HG03095 (cell line): Measurements from ENCODE around the gene LEAP2.

Experiments used
- ATAC-seq: cut with Tn5 transposase; IDR thresholded peaks from one replicate; pipeline ENCODE4 v1.9.1; 2021; ENCODE audit warnings: moderate library complexity; ENCODE audit not compliant: unreplicated experiment

LEAP2 gene, protein sequence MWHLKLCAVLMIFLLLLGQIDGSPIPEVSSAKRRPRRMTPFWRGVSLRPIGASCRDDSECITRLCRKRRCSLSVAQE

DNA sequence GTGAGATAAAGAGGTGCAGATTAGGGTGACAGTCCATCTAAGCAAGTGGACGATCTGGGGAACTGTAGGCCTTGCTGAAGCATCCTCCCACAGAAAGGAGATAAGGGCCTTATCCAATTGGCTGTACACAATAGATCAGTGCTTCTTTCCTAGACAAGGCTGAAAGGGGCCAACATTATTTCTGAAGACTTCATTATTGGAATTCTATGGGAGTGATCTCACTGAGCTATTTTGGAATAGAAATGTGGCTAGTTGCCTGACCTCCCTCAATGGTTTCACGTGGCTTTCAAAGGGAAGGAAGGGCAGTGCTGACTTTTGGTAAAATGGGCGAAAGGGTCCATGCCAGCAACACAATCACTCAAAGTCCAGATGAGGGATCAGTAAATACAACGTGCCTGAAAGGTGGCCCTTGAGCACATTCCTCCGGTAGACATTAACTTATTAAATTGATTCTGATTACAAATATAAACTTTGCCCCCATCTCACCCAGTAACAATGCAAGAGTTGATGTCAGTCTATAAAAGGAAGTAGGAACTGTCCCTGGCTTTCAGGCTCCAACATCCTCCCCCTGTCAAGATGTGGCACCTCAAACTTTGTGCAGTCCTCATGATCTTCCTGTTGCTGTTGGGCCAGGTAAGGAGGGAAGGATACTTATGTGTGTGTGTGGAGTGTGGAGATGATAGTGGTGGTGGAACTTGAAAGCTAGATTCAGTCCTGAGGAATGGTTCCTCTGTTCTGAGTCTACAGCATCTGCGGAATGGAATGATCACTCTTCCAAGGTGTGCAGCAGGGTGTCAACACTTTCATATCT lies at the start of gene LEAP2:
Gene LEAP2 (plus strand): TSS at position 550 of the 811 bp plus-strand sequence. CDS start 27 bp downstream, at position 577.
- ATAC-seq: no peak

DNA sequence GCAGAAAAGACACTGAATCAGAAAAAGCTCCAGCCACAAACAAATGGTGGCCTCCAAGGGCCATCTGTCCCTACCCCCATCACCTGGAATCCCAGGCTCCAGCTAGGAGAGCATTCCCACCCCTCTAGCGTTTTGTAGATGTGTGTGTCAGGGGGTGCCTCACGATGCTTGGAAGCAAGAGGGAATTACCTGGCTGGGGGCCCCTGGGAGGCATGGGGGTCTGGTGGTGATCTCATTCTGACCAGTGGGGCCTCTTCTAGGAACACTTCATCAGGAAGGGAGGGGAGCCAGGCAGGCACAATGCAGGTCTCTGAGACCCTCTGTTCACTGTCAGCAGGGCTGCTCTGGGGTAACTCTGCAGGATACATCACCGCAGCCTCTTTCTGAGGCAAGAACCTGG lies 49.0 kb upstream of the LEAP2 start:
- no peak for ATAC-seq

DNA sequence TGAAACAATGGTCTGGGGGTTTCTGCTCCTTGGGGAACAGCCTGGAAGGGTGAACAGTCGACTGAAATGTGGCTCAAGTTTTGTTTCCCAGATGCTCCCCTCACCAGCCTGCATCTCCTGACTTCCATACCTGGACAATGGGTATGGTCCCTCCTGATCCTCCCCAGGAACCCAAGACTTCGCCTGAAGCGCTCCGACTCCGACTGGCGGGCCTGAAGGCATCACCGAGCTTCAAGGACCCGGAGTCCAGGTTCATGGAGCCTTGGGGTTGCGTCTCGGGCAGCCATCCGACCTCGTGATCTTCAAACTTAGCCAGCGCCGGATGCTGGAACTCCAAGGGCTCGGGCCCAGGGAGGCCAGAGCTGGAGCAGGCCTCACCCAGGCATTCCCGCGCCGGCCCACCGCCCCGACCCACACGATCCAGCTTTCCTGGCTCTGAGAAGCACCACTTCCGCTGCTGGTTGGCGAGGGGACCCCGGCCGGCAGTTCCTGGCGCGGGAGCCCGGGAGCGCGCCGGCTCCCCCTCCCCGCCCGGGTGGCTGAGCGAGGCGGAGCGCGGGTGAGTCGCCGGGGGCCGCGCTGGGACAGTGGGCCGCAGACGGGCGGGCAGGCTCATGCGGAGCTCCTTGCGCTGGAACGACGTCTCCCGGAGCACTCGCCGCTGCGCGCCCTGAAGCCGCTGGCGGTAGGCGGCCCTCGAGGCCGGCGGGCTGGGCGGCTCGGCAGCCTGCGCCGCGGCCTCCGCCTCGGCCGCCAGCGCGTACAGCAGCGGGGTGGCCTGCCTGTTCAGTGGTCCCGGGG lies 48.2 kb upstream of the LEAP2 start:
- no peak for ATAC-seq

DNA sequence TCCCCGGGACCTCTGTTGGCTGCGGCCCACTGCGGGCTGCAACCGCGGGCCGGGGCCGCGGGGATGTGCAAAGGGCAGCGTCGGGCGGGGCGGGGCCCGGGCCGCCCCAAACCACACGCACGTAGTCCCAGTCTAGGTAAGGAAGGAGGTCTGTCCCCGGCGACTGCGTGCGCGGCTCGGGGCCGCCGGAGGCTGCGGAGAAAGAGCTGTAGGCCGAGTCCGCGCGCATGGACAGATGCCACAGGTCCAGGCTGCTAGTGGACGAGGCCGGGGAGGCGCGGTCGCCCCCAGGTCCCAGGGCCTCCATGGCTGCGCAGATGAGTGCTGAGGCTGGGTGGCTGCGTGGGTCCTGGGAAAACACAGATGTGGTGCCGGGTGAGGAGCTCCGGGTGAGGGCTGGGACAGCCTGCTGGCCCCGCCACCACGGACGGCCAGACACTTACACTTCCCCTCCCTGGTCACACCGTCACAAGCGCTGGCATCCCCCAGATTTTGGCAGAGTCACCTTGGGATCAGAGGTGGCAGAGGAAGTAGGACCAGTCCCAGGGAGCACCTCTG lies 47.6 kb upstream of the LEAP2 start:
- no peak for ATAC-seq

DNA sequence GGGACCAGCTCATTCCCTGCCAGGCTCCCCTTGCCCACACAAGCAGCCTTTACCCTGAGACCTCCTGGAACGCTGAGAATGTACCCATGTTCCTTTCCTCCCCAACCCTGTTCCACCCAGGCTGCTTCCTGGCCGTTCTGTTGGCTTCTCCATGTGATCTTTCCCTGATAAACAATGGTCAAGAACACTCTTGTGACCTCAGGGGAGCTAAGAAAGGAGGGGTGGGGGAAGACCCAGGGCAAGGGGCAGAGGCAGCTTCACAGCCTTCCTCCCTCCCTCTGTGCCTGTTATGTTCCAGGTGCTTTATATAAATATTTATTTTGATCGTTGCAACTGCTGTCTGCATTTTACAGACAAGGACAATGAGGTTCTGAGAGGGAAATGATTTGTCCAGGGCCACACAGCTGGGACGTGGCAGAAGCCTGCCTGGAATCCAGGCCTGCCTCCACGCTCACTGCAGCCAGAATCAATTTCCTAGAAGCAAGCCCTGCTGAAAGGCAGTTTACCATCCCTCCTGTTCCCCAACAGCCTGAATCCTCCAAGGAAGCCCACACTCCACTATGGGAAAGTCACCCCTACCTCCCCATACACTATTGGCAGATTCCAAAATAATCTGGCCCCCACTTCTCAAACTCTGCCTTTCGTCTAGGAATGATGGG lies 46.9 kb upstream of the LEAP2 start:
- ATAC-seq: no peak

DNA sequence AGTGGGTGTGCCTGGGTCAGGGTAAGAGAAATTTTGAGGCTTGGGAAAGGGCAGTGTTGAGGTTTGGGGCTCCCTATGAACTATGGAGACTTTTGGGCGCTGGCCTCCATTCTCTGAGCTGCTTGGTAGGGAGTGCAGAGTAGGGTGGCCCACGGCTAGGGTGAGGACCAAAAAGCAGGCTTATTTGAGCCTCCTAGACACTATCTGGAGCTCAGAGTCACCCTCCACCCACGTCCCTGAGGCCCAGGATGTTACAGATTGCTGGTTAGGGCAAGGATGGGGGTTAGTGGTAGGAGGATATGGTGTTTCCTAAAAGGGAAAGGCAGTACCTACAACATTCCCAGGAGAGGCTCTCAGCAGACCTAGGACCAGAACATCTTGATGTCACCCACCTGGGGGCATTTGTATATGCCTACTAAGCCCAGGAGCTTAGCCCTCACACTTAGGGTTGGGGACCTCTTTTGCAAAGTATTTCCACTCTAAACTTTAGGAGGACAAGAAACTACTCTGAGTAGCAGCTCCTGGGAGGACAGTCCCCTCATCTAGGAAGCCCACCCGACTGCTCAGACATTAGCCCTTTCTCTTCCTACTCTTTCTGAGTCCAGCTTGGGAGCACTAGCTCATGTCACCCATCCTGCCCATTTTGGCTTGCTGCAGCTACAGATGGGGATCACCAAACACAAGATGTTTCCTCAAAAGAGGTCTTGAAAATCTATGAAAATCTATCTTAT lies 45.4 kb upstream of the LEAP2 start:
- no peak for ATAC-seq

DNA sequence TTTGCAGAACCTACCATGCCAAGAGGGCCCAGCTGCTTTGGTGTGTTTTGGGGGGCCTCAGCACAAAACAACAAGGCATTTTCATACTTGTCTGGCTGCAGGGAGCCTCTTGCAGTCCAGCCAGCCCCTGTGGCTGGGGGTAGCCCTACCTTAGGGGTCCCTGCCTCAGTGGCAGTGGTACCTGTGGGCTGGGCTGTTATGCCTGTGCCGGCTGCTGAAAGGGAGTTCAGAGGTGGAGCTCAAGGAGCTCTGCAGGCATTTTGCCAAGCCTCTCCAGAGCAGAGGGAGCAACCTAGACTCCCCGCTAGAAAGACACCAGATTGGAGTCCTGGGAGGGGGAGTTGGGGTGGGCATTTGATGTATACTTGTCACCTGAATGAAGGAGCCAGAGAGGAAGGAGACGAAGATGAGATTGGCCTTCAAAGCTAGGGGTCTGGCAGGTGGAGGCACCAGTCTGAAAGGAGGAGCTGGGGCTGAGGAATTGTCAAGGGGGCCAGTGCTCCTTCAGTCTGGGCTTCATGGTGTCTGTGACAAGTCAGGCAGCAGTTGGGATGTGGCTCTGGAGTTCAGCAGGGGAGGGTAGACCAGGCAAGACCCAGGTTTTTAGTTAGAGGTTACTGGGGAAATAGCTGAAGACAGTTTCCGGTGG lies 44.5 kb upstream of the LEAP2 start:
- ATAC-seq: no peak

DNA sequence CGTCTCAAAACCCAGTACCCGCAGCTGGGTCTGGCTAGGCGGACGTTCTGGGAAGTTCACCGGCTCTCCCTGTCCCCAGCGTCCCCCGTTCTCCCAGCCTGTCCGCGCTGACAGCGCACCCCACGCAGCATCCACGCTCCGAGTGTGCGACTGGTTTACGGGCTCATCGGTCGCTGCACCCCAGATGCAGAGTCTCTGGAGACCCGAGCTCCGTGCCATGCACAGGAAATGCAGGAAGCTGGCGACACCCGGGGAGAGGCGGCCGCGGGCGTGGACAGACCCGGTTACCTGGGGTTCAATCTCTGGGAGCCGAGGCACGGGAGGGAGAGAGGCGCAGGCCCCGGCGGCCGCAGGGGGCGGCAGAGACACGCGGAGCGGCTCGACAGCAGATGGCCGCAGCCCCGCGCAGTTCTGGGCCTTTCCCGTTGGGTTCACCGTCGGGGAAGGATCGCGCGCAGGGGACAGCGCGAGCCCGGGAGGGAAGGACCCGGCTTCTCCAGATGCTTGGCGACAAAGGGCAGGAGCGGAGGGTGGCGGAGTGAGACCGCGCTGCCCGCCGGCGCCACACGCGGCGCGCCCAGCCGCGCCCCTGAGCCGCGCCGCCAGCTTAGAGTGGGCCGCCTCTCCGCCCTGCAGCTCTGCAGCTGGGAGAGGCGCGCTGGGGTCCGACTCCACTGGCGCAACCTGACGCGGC lies 43.6 kb upstream of the LEAP2 start:
- ATAC-seq: peak; percentile 77

DNA sequence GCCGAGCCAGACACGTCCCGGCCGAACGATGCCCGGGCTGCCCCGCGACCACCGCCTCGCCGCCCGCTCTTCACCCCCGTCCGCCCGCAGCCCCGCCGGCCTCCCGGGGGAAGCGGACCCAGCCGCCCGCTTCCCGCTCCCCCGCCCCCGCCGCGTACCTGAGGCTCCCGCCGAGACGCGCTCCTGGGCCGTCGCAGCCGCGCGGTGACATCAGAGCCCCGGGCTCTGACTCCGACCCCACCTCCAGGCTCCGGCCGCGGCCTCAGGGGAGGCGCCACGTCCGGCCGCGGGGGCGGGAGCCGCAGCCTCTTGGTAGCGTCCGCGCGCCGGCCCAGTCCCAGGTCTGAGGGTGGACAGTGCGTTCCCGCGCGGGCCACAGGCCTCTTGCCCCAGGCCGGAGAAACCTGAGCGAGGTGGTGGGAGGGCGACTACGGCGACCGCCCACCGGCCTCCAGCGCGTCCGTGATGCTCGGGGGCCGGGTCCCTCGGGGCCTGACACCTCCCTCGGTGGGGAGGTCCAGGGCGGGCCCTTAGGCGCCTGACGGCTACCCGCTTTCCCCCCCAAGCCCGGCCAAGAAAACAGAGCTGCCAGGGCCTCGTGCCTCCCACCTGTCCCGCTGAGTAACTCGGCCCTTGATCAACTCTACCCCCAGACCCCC lies 42.9 kb upstream of the LEAP2 start, which contains the start of gene SHROOM1:
Gene SHROOM1 (minus strand): TSS at position 212 of the 659 bp plus-strand sequence. CDS start 4,507 bp downstream, outside the sequence.
- ATAC-seq: peak; percentile 72

DNA sequence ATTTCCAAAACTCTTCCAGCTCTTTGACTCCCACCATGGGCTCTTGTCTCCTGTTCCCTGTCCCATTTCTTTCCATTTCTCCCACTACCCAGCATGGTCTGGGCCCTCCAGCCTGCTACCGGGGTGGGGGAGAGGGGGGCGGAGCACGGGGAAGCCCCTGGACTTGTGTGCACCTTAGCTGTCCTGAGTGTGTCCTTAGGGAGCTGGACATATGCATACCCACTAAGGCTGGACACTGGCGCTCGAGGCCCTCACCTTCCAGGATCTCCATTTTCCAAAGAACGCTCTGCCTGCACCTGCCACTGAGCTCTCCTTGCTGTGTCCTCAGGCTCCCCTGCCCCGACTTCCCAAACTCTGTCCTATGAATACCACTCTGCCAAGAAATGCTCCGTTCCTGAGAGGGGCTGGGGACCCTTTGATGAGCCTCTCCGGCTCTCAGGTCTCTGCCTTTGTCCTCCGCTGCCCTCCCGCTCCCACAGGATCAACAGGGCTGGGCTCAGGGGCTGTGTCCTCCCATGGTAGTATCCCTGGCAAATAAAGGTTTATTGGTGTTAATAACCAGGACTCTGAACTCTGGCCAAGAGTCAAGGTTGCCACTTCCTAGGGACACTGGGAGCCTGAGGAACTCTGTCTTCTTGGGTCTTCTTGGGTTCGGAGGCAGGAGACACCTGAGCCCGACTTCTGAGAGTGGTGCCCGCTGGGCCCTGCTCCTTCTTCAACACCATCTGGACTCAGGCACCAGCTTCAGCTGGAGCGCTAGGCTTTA lies 42.2 kb upstream of the LEAP2 start:
- no peak for ATAC-seq

DNA sequence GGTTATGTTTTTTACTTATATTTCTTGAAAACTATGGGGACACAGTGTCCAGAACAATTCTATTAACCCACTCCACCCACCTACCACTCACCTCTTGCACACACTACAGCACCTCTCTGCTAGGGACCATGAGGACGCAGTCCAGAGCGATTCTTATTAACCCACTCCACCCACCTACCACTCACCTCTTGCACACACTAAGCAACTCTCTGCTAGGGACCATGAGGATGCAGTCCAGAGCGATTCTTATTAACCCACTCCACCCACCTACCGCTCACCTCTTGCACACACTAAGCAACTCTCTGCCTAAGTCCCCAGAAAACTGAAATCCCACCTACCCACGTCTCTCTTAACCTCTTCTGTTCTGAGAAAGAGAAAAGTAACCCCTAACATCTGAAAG lies 40.9 kb upstream of the LEAP2 start:
- ATAC-seq: no peak

DNA sequence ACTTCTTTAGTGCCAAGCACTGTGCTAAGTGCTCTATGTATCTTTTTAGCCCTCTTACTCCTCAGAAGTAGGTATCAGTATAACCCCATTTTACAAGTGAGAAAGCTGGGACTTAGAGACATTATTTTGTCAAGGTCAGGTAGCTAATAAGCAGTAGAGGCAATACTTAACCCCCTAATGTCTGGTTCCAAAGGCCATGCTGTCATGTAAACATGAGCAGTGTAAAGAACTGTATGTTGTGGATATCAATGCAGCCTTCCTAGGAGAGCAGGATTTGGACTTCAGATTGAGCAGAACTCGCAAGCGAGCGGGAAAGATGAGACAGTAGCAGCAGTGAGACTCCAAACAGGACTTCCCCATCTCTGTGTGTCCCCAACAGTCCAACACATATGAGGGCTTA lies 39.4 kb upstream of the LEAP2 start:
- no peak for ATAC-seq

DNA sequence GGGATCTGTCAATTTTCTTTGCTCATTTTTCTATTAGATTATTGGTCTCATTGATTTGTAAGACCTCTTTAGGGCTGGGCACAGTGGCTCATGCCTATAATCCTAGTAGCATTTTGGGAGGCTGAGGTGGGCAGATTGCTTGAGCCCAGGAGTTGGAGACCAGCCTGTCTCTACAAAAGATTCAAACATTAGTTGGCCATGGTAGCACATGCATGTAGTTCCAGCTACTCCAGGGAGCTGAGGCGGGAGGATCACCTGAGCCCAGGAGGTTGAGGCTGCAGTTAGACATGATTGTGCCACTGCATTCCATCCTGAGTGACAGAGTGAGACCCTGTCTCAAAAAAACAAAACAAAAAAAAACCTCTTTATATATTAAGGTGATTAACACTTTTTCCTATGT lies 36.6 kb upstream of the LEAP2 start:
- no peak for ATAC-seq

DNA sequence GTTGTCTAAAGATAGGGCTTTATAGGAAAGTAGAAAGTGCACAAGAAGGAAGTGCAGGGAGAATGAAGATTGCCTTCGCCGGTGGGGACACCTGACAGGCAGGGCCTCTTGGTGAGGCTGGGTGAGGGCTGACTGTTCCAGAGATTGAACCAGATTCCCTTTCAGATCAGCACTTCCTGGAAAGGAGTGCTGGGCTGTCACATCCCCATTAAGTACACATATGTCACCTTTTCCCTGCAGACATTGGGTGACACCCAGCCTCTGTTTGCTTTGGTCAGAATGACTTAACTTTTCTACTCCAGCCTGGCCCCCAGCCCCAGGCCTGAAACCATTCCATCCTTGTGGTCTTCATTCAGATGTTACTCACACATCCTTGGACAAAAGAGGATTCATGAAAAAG lies 35.6 kb upstream of the LEAP2 start:
- ATAC-seq: no peak

DNA sequence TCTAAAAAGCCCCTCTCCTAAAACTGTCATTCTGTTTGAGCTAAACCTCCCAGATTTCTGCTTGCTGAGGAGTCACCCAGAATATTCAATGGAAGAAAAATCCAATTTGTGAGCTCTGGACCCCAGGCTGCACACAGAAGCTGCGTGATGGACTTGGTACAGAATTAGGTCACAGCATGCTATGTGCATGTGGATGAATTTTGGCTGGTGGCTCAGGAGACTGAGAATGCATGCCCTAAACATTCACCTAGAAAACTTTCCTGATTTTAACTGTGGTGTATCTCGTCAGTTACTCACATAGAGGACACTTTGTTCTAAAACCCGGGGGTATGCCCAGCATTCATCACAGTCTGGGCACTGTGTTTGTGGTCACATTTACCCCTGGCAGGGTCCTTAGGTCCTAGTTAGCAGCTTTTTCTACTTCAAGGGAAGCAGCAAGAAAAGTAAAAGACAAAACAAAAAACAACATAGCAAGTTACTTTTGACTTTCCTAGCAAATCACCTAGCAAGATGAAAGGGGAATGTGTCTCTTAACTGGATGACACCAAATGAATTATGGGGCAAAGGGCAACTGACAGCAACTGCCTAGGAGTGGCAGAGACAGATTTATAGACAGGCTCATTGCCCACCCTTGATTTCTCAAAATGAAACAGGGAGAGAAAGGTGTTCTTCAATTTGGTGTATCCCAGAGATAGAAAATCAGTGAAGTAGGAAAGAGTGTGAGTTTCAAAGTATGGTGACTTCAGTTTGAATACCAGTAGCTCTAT lies 34.8 kb upstream of the LEAP2 start:
- no peak for ATAC-seq

DNA sequence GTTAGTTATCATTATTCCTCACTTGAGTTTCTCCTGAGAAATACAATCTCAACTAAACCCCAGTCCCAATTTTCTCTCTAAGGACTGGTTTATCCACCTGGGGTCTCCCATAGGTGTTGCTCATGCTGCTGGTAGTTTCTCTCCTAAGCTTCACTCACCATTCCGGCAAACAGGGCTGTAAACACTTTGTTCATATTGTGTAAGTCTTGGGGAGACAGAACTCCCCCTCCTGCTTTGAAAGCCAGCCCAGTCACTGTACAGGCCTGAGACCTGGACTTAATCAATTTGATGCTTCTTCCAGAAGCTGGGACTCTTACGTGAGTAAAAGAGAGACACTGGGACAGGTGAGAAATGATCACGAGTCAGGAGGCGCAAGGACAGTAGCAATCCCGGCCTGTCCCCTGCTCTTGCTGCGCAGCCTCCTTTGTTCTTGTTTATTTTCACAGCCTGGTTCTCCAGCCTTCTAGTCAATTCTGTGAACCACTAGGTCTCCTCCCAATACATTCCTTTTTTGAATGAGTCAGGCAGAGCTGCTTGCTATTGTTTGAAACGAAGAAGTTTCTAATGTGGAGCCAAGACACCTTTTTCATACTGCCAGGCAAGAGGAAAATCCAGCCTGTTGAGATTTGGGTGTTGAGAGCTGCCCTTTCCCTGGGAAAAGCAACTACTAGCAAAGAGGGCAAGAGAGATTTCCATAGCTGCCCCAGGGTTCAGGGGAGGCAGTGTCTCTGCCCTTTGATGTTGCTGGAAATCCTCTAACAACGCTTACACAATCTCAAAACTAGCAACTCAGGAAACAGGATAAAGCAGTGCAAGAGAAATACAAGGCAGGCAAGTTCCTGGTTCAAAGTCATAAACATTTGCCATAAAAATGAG lies 33.8 kb upstream of the LEAP2 start:
- ATAC-seq: no peak
